SJSA1 (cell line): ENCODE measurements around the gene ZNF397. TPM values are rescaled to one million over a fixed set of nuclear protein-coding genes. Genes with fewer than 3 reads are reported as not detected.

Experiments used
- DNase-seq, 2 experiments: peaks; one replicate each; pipeline ENCODE4 v3.0.0-alpha.2; 2015 to 2020; ENCODE audit warnings: low spot score in 2 of 2, low read depth in 1 of 2
- H3K27ac ChIP-seq: fragments of 250-450 bp; sonication (Bioruptor Pico); 2 replicates; pipeline ENCODE4 v1.5.1; 2020; ENCODE audit warnings: mild to moderate bottlenecking, moderate library complexity
- H3K27me3 ChIP-seq: fragments of 250-450 bp; sonication (Bioruptor Pico); replicated peaks from 2 replicates; pipeline ENCODE4 v1.5.1; 2020; ENCODE audit warnings: mild to moderate bottlenecking, moderate library complexity
- H3K36me3 ChIP-seq: fragments of 250-450 bp; sonication (Bioruptor Pico); 2 replicates; pipeline ENCODE4 v1.5.1; 2020; ENCODE audit warnings: mild to moderate bottlenecking
- H3K4me1 ChIP-seq: fragments of 250-450 bp; sonication (Bioruptor Pico); replicated peaks from 2 replicates; pipeline ENCODE4 v1.6.1; 2021; ENCODE audit warnings: mild to moderate bottlenecking
- H3K4me3 ChIP-seq: fragments of 250-450 bp; sonication (Bioruptor Pico); 2 replicates; pipeline ENCODE4 v1.5.1; 2020; ENCODE audit warnings: mild to moderate bottlenecking
- H3K9me3 ChIP-seq: fragments of 250-450 bp; sonication (Bioruptor Pico); replicated peaks from 2 replicates; pipeline ENCODE4 v1.5.1; 2020; ENCODE audit warnings: mild to moderate bottlenecking
- total RNA-seq: library from RNA; depleted of rRNA; stranded (reverse); fragments of >200 nt; shearing (Covaris generic); gene quantifications from 2 replicates; pipeline ENCODE4 v1.2.3, GENCODE V29; 2014; rRNA removed

ZNF397 gene
- total RNA-seq, 1 experiment from 2014 or later = 11.4 TPM

- H3K9me3 ChIP-seq = no peaks in the 10 kb centered on the region
- DNase-seq = no peak
- peak overlapping the region; percentile 60 for H3K27ac ChIP-seq
- peaks cover 5% of the 10 kb centered on the region; the same call in 1 of the 2 replicates for H3K4me1 ChIP-seq
- peaks cover 33% of the 10 kb centered on the region for H3K36me3 ChIP-seq
- H3K4me3 ChIP-seq = peak overlapping the region; percentile 63
- no peaks in the 10 kb centered on the region for H3K27me3 ChIP-seq
Observed at GRCh38 chr18:35289727-35290093, 48.9 kb downstream of the ZNF397 start.

- DNase-seq = peak; percentile 94 to 97
- Histone ChIP-seq H3K27ac (peak within 1 kb of the TSS; percentile 60), H3K9me3 (no peaks in the 10 kb centered on the region; the same call in 1 of the 2 replicates), H3K4me3 (peak within 1 kb of the TSS; percentile 63), H3K4me1 (peaks cover 5% of the 10 kb centered on the region; the same call in 1 of the 2 replicates), H3K36me3 (peaks cover 38% of the 10 kb centered on the region), H3K27me3 (no peaks in the 10 kb centered on the region)
Observed at GRCh38 chr18:35290094-35290735, 49.4 kb downstream of the ZNF397 start, which contains the start of gene ZSCAN30. TSS of gene ZSCAN30 (minus strand) at chr18:35290229. CDS start at chr18:35264352, 25,877 bp downstream.

DNA sequence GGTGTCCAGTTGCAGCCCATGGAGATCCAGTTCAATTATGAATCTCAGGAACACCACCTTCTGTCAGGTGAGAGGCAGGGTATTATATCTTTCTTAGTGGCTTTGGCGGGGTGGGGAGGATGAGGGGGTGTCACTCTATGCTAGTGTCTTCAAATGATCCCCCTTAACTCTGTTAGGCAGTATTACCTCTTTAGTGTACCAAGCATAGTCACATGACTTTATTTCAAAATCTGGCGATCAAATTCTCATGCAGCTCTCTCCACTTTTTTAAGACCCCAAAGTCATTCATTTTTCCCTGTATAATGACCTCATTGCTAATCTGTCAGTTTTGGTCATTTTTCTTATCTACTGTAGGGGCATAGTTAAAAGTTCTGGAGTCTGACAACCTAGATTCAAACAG, 50.3 kb downstream of the ZNF397 start:
- Histone ChIP-seq H3K27ac (no peak overlapping the region), H3K4me1 (peaks cover 5% of the 10 kb centered on the region; the same call in 1 of the 2 replicates), H3K27me3 (no peaks in the 10 kb centered on the region), H3K36me3 (peaks cover 47% of the 10 kb centered on the region), H3K4me3 (peak overlapping the region; percentile 63), H3K9me3 (peaks cover 3% of the 10 kb centered on the region; the same call in 1 of the 2 replicates)
- no peak for DNase-seq

DNA sequence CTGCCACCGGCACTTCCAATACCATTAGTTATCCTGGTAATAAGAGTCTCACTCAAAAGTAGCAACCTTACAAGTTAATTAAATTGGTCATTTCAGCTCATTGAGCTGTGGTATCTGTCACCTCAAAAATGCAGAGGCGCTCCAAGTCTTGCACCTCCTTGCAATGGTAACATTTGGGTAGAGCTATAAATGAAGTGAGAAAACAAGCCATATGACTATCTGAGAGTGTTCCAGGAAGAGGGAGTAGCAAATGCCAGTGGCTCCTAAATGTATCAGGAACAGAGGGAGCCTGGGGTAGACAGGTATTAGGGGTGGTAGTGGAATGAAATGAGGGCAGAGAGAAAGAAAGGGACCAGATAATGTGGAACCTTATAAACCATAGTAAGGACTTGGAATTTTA, 55.2 kb downstream of the ZNF397 start:
- H3K36me3 ChIP-seq = peaks cover 77% of the 10 kb centered on the region
- peaks cover 4% of the 10 kb centered on the region; the same call in 1 of the 2 replicates for H3K4me1 ChIP-seq
- H3K9me3 ChIP-seq = peaks cover 12% of the 10 kb centered on the region
- DNase-seq = no peak
- H3K4me3 ChIP-seq = no peak overlapping the region
- no peak overlapping the region for H3K27ac ChIP-seq
- H3K27me3 ChIP-seq = no peaks in the 10 kb centered on the region

- Histone ChIP-seq H3K36me3 (peaks cover 81% of the 10 kb centered on the region), H3K4me3 (no peak overlapping the region), H3K9me3 (peaks cover 54% of the 10 kb centered on the region), H3K27ac (no peak overlapping the region), H3K4me1 (no peaks in the 10 kb centered on the region), H3K27me3 (no peaks in the 10 kb centered on the region)
- DNase-seq = no peak
Observed at GRCh38 chr18:35303610-35304009, 62.8 kb downstream of the ZNF397 start.

DNA sequence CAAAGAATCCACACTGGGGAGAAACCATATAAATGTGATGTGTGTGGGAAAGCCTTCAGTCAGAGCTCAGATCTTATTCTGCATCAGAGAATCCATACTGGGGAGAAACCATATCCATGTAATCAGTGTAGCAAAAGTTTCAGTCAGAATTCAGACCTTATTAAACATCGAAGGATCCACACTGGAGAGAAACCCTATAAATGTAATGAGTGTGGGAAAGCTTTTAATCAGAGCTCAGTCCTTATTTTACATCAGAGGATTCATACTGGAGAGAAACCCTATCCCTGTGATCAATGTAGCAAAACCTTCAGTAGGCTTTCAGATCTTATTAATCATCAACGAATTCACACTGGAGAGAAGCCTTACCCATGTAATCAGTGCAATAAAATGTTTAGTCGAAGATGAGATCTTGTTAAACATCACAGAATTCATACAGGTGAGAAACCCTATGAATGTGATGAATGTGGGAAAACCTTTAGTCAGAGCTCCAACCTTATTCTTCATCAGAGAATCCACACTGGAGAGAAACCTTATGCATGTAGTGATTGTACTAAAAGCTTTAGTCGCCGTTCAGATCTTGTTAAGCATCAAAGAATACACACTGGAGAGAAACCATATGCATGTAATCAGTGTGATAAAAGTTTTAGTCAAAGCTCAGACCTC, 65.9 kb downstream of the ZNF397 start:
- Histone ChIP-seq H3K27me3 (no peaks in the 10 kb centered on the region), H3K9me3 (peaks cover 51% of the 10 kb centered on the region), H3K36me3 (peaks cover 70% of the 10 kb centered on the region), H3K27ac (no peak overlapping the region), H3K4me1 (no peaks in the 10 kb centered on the region), H3K4me3 (no peak overlapping the region)
- DNase-seq = no peak

Other genes starting within 250 kb of the ZNF397 start
- gene MAPRE2, start 199.6 kb upstream of the ZNF397 start, total RNA-seq = 30.1 and 34.4 TPM in 2 replicates
- gene ZSCAN30, start 49.2 kb downstream of the ZNF397 start, total RNA-seq = 7.5 TPM in 2 replicates
- gene ZNF24, start 103.4 kb downstream of the ZNF397 start, total RNA-seq = 29.1 and 51.3 TPM in 2 replicates
- gene ZNF396, start 136.3 kb downstream of the ZNF397 start, total RNA-seq = 0.69 and 0.79 TPM in 2 replicates